Measurements from ENCODE around the gene LUZP2. TPM values are rescaled to one million over a fixed set of nuclear protein-coding genes. Genes with fewer than 3 reads are reported as not detected.

Gene LUZP2
- total and polyA plus RNA-seq, 4 experiments from 2014 or later: not detected

- Mint-ChIP-seq H3K36me3 (no peaks in the 10 kb centered on the region), H3K27ac (no peak overlapping the region), H3K4me1 (no peaks in the 10 kb centered on the region), H3K4me3 (no peak overlapping the region), H3K9me3 (peaks cover 2 to 26% (median 5%) of the 10 kb centered on the region in 8 donors), H3K27me3 (no peaks in the 10 kb centered on the region)
- Histone ChIP-seq H3K27me3 (ENCODE audit: insufficient read depth, low read length) (no peaks in the 10 kb centered on the region), H3K36me3 (ENCODE audit: insufficient read depth, low read length) (no peaks in the 10 kb centered on the region), H3K9me3 (ENCODE audit: control insufficient read depth in 1 of 2, low read length in 2 of 2) (no peaks in the 10 kb centered on the region), H3K27ac (ENCODE audit: low read depth, low read length) (no peak overlapping the region), H3K4me3 (ENCODE audit: low read length in 2 of 2) (no peak overlapping the region), H3K4me1 (ENCODE audit: insufficient read depth, low read length) (no peaks in the 10 kb centered on the region)
- DNase-seq: no peak
- CTCF ChIA-PET (ENCODE audit: partially characterized antibody): no interaction called here
- intact Hi-C loops (cut with micrococcal nuclease): no loop called here
- POLR2A ChIA-PET (ENCODE audit: partially characterized antibody): no interaction called here
Measured at GRCh38 chr11:24683583-24683982, 186.7 kb downstream of the LUZP2 start.

GRCh38 chr11:24685821-24686220 is 189.0 kb downstream of the LUZP2 start:
- no peaks in the 10 kb centered on the region for H3K36me3 Mint-ChIP-seq
- CTCF ChIA-PET (ENCODE audit: partially characterized antibody): no interaction called here

GRCh38 chr11:24687531-24688147 is 190.8 kb downstream of the LUZP2 start:
- DNase-seq: no peak
- H3K4me1 Mint-ChIP-seq: no peaks in the 10 kb centered on the region

More at GRCh38 chr11:24685821-24686220, 189.0 kb downstream of the LUZP2 start:
- H3K9me3 ChIP-seq (ENCODE audit: control insufficient read depth in 1 of 2, low read length in 2 of 2): no peaks in the 10 kb centered on the region
- no peaks in the 10 kb centered on the region for H3K4me1 ChIP-seq (ENCODE audit: insufficient read depth, low read length)
- no peak overlapping the region for H3K27ac ChIP-seq (ENCODE audit: low read depth, low read length)
- no peak overlapping the region for H3K27ac Mint-ChIP-seq
- no peak for DNase-seq
- no peak overlapping the region for H3K4me3 Mint-ChIP-seq
- no peaks in the 10 kb centered on the region for H3K27me3 ChIP-seq (ENCODE audit: insufficient read depth, low read length)
- no peak overlapping the region for H3K4me3 ChIP-seq (ENCODE audit: low read length in 2 of 2)
- peaks cover 2 to 21% (median 7%) of the 10 kb centered on the region in 8 donors for H3K9me3 Mint-ChIP-seq
- intact Hi-C loops (cut with micrococcal nuclease): no loop called here
- POLR2A ChIA-PET (ENCODE audit: partially characterized antibody): no interaction called here
- no peaks in the 10 kb centered on the region for H3K4me1 Mint-ChIP-seq
- H3K27me3 Mint-ChIP-seq: no peaks in the 10 kb centered on the region
- no peaks in the 10 kb centered on the region for H3K36me3 ChIP-seq (ENCODE audit: insufficient read depth, low read length)

GRCh38 chr11:24688981-24689380 is 192.1 kb downstream of the LUZP2 start:
- Mint-ChIP-seq H3K4me1 (no peaks in the 10 kb centered on the region), H3K4me3 (no peak overlapping the region), H3K9me3 (peaks cover 2 to 19% (median 7%) of the 10 kb centered on the region in 8 donors), H3K27ac (no peak overlapping the region), H3K36me3 (no peaks in the 10 kb centered on the region), H3K27me3 (no peaks in the 10 kb centered on the region)
- no peaks in the 10 kb centered on the region for H3K9me3 ChIP-seq (ENCODE audit: control insufficient read depth in 1 of 2, low read length in 2 of 2)
- intact Hi-C loops (cut with micrococcal nuclease): no loop called here
- ChIA-PET POLR2A (ENCODE audit: partially characterized antibody) (no interaction called here), CTCF (ENCODE audit: partially characterized antibody) (no interaction called here)
- DNase-seq: no peak
- no peak overlapping the region for H3K27ac ChIP-seq (ENCODE audit: low read depth, low read length)
- no peaks in the 10 kb centered on the region for H3K27me3 ChIP-seq (ENCODE audit: insufficient read depth, low read length)
- H3K36me3 ChIP-seq (ENCODE audit: insufficient read depth, low read length): no peaks in the 10 kb centered on the region
- no peak overlapping the region for H3K4me3 ChIP-seq (ENCODE audit: low read length in 2 of 2)
- no peaks in the 10 kb centered on the region for H3K4me1 ChIP-seq (ENCODE audit: insufficient read depth, low read length)

More at GRCh38 chr11:24687531-24688147, 190.8 kb downstream of the LUZP2 start:
- Histone ChIP-seq H3K9me3 (ENCODE audit: control insufficient read depth in 1 of 2, low read length in 2 of 2) (no peaks in the 10 kb centered on the region), H3K27me3 (ENCODE audit: insufficient read depth, low read length) (no peaks in the 10 kb centered on the region), H3K4me1 (ENCODE audit: insufficient read depth, low read length) (no peaks in the 10 kb centered on the region), H3K4me3 (ENCODE audit: low read length in 2 of 2) (no peak overlapping the region), H3K27ac (ENCODE audit: low read depth, low read length) (no peak overlapping the region), H3K36me3 (ENCODE audit: insufficient read depth, low read length) (no peaks in the 10 kb centered on the region)
- Mint-ChIP-seq H3K9me3 (peaks cover 2 to 22% (median 7%) of the 10 kb centered on the region in 8 donors), H3K27ac (no peak overlapping the region), H3K36me3 (no peaks in the 10 kb centered on the region), H3K27me3 (no peaks in the 10 kb centered on the region), H3K4me3 (no peak overlapping the region)
- ChIA-PET POLR2A (ENCODE audit: partially characterized antibody) (no interaction called here), CTCF (ENCODE audit: partially characterized antibody) (no interaction called here)
- intact Hi-C loops (cut with micrococcal nuclease): no loop called here

- H3K27ac ChIP-seq (ENCODE audit: low read depth, low read length): no peak overlapping the region
- Mint-ChIP-seq H3K9me3 (peaks cover 0 to 27% (median 20%) of the 10 kb centered on the region in 8 donors), H3K27ac (no peak overlapping the region), H3K27me3 (no peaks in the 10 kb centered on the region), H3K36me3 (no peaks in the 10 kb centered on the region), H3K4me1 (no peaks in the 10 kb centered on the region), H3K4me3 (no peak overlapping the region)
- ChIA-PET POLR2A (ENCODE audit: partially characterized antibody) (no interaction called here), CTCF (ENCODE audit: partially characterized antibody) (no interaction called here)
- H3K36me3 ChIP-seq (ENCODE audit: insufficient read depth, low read length): no peaks in the 10 kb centered on the region
- H3K27me3 ChIP-seq (ENCODE audit: insufficient read depth, low read length): no peaks in the 10 kb centered on the region
- intact Hi-C loops (cut with micrococcal nuclease): no loop called here
- no peak overlapping the region for H3K4me3 ChIP-seq (ENCODE audit: low read length in 2 of 2)
- H3K4me1 ChIP-seq (ENCODE audit: insufficient read depth, low read length): no peaks in the 10 kb centered on the region
- H3K9me3 ChIP-seq (ENCODE audit: control insufficient read depth in 1 of 2, low read length in 2 of 2): no peaks in the 10 kb centered on the region
- no peak for DNase-seq
Measured at GRCh38 chr11:24697522-24698111, 200.8 kb downstream of the LUZP2 start.

GRCh38 chr11:24704716-24705115 is 207.9 kb downstream of the LUZP2 start:
- ChIA-PET CTCF (ENCODE audit: partially characterized antibody) (no interaction called here), POLR2A (ENCODE audit: partially characterized antibody) (no interaction called here)
- DNase-seq: no peak
- no peaks in the 10 kb centered on the region for H3K27me3 Mint-ChIP-seq
- H3K36me3 ChIP-seq (ENCODE audit: insufficient read depth, low read length): no peaks in the 10 kb centered on the region
- no peaks in the 10 kb centered on the region for H3K36me3 Mint-ChIP-seq
- H3K9me3 ChIP-seq (ENCODE audit: control insufficient read depth in 1 of 2, low read length in 2 of 2): no peaks in the 10 kb centered on the region
- H3K4me3 ChIP-seq (ENCODE audit: low read length in 2 of 2): no peak overlapping the region
- H3K9me3 Mint-ChIP-seq: peaks cover 4 to 32% (median 16%) of the 10 kb centered on the region in 8 donors
- no peaks in the 10 kb centered on the region for H3K4me1 ChIP-seq (ENCODE audit: insufficient read depth, low read length)
- intact Hi-C loops (cut with micrococcal nuclease): no loop called here
- H3K27ac Mint-ChIP-seq: no peak overlapping the region
- no peak overlapping the region for H3K4me3 Mint-ChIP-seq
- no peaks in the 10 kb centered on the region for H3K4me1 Mint-ChIP-seq
- H3K27me3 ChIP-seq (ENCODE audit: insufficient read depth, low read length): no peaks in the 10 kb centered on the region
- H3K27ac ChIP-seq (ENCODE audit: low read depth, low read length): no peak overlapping the region

- Mint-ChIP-seq H3K9me3 (peaks cover 4 to 30% (median 17%) of the 10 kb centered on the region in 8 donors), H3K27ac (no peak overlapping the region), H3K4me1 (no peaks in the 10 kb centered on the region), H3K27me3 (no peaks in the 10 kb centered on the region), H3K4me3 (no peak overlapping the region), H3K36me3 (no peaks in the 10 kb centered on the region)
- no peaks in the 10 kb centered on the region for H3K4me1 ChIP-seq (ENCODE audit: insufficient read depth, low read length)
- no peak overlapping the region for H3K27ac ChIP-seq (ENCODE audit: low read depth, low read length)
- H3K9me3 ChIP-seq (ENCODE audit: control insufficient read depth in 1 of 2, low read length in 2 of 2): no peaks in the 10 kb centered on the region
- ChIA-PET POLR2A (ENCODE audit: partially characterized antibody) (no interaction called here), CTCF (ENCODE audit: partially characterized antibody) (no interaction called here)
- intact Hi-C loops (cut with micrococcal nuclease): no loop called here
- H3K36me3 ChIP-seq (ENCODE audit: insufficient read depth, low read length): no peaks in the 10 kb centered on the region
- no peaks in the 10 kb centered on the region for H3K27me3 ChIP-seq (ENCODE audit: insufficient read depth, low read length)
- H3K4me3 ChIP-seq (ENCODE audit: low read length in 2 of 2): no peak overlapping the region
- DNase-seq: no peak
Measured at GRCh38 chr11:24705474-24705873, 208.6 kb downstream of the LUZP2 start.

All from CD4-positive, alpha-beta memory T cell (primary cell).